Measurements from ENCODE around the gene KCNQ2.

KCNQ2 gene

GRCh38 chr20:63497138-63497945 is 24.9 kb upstream of the KCNQ2 start:
- no peak for TF ChIP-seq CSRNP3 (CRISPR knock-in tag; IDR thresholded peaks at IDR 0.05)
- TF ChIP-seq BACH2 (CRISPR knock-in tag; IDR thresholded peaks at IDR 0.05; ENCODE audit: borderline replicate concordance): no peak
- no peak for TF ChIP-seq ZNF8 (CRISPR knock-in tag; IDR thresholded peaks at IDR 0.05)
- no peak for TF ChIP-seq ZC3H10 (CRISPR knock-in tag; IDR thresholded peaks at IDR 0.05)
- TF ChIP-seq SNAI2 (CRISPR knock-in tag; IDR thresholded peaks at IDR 0.05): no peak
- no peak for TF ChIP-seq TOX (CRISPR knock-in tag; IDR thresholded peaks at IDR 0.05; ENCODE audit: borderline replicate concordance)
- no peak for TF ChIP-seq CSDC2 (CRISPR knock-in tag; IDR thresholded peaks at IDR 0.05)
- TF ChIP-seq RARB (CRISPR knock-in tag; IDR thresholded peaks at IDR 0.05): no peak
- no peak for TF ChIP-seq PATZ1 (CRISPR knock-in tag; IDR thresholded peaks at IDR 0.05; ENCODE audit: borderline replicate concordance)
- no peak for TF ChIP-seq ESRRG (CRISPR knock-in tag; IDR thresholded peaks at IDR 0.05)
- TF ChIP-seq ARNTL (CRISPR knock-in tag; IDR thresholded peaks at IDR 0.05; ENCODE audit: borderline replicate concordance, low read depth): no peak
- ATAC-seq: peak; percentile 11; the same call in 2 of the 3 replicates

GRCh38 chr20:63496596-63497120 is 24.2 kb upstream of the KCNQ2 start:
- TF ChIP-seq CSRNP3 (CRISPR knock-in tag; IDR thresholded peaks at IDR 0.05) (no peak), PPARA (CRISPR knock-in tag; IDR thresholded peaks at IDR 0.05; ENCODE audit: borderline replicate concordance) (no peak), ZNF70 (CRISPR knock-in tag; IDR thresholded peaks at IDR 0.05) (no peak)
- ATAC-seq: peak; percentile 36

GRCh38 chr20:63495741-63496595 is 23.5 kb upstream of the KCNQ2 start:
- TF ChIP-seq ISL1 (CRISPR knock-in tag; IDR thresholded peaks at IDR 0.05) (no peak), ZFP30 (CRISPR knock-in tag; IDR thresholded peaks at IDR 0.05) (no peak), TOX (CRISPR knock-in tag; IDR thresholded peaks at IDR 0.05; ENCODE audit: borderline replicate concordance) (no peak), BACH2 (CRISPR knock-in tag; IDR thresholded peaks at IDR 0.05; ENCODE audit: borderline replicate concordance) (no peak), TCF4 (CRISPR knock-in tag; IDR thresholded peaks at IDR 0.05; ENCODE audit: borderline replicate concordance) (no peak), ARNTL (CRISPR knock-in tag; IDR thresholded peaks at IDR 0.05; ENCODE audit: borderline replicate concordance, low read depth) (no peak), ZNF70 (CRISPR knock-in tag; IDR thresholded peaks at IDR 0.05) (no peak), CSDC2 (CRISPR knock-in tag; IDR thresholded peaks at IDR 0.05) (no peak), TSHZ2 (CRISPR knock-in tag; IDR thresholded peaks at IDR 0.05) (no peak), CREB5 (CRISPR knock-in tag; IDR thresholded peaks at IDR 0.05; ENCODE audit: low read depth) (no peak), PATZ1 (CRISPR knock-in tag; IDR thresholded peaks at IDR 0.05; ENCODE audit: borderline replicate concordance) (no peak), SNAI2 (CRISPR knock-in tag; IDR thresholded peaks at IDR 0.05) (no peak), ZC3H10 (CRISPR knock-in tag; IDR thresholded peaks at IDR 0.05) (no peak), ESRRG (CRISPR knock-in tag; IDR thresholded peaks at IDR 0.05) (no peak), ZNF565 (CRISPR knock-in tag; conservative IDR thresholded peaks at IDR 0.05; ENCODE audit: low read depth) (no peak), PPARA (CRISPR knock-in tag; IDR thresholded peaks at IDR 0.05; ENCODE audit: borderline replicate concordance) (no peak)
- peak; percentile 68 for ATAC-seq

All from SK-N-SH treated with all-trans-retinoic acid at 6 μM for 48 hours (cell line).